Activated CD8-positive, alpha-beta memory T cell treated with anti-CD3 and anti-CD28 coated beads for 48 hours (primary cell): ENCODE measurements around the gene SLC38A11.

ENCODE experiments used
- DNase-seq, 3 experiments: peaks; one replicate each; pipeline ENCODE4 v3.0.0-alpha.2; 2020; ENCODE audit warnings: low read depth in 2 of 3, low spot score in 2 of 3

Gene SLC38A11

DNA sequence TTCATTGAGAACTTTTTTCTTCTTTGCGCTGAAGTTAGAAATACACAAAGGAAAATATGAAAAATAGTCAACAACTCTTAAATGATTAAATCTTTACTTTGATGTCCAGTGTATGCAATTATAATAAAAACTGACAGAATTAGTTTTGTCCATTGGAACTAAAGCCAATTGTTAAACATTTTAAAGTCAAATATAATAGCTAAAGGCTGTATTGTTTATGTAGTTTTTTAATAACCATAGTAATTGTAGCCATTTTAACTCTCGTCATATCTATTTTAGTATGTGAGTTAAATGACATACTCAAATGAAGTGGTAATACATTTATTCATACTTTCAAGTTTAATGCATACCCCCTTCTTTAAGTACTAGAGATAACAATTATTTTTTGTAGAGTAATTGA is 109.0 kb downstream of the SLC38A11 start:
- no peak for DNase-seq
